LHCN-M2 (cell line): Measurements from ENCODE around the gene MAPKAPK3. TPM values are rescaled to one million over a fixed set of nuclear protein-coding genes. Genes with fewer than 3 reads are reported as not detected.
"Not testable (repeated sequence)": the region's sequence is repeated elsewhere in the genome, so short reads cannot be mapped to it uniquely, and the experiment has no call there.

Experiments used
- DNase-seq: peaks from one replicate; pipeline ENCODE4 v3.0.0-alpha.2; 2012; ENCODE audit warnings: low read depth
- total RNA-seq: library from RNA; depleted of rRNA; stranded (reverse); fragments of >200 nt; gene quantifications from 2 replicates; pipeline ENCODE4 v1.2.3, GENCODE V29; 2014

The MAPKAPK3 gene
- total RNA-seq, 1 experiment from 2014 or later, result 103 TPM

GRCh38 chr3:50655009-50655830, 38.3 kb downstream of the MAPKAPK3 start:
- peak; percentile 55 for DNase-seq

DNA sequence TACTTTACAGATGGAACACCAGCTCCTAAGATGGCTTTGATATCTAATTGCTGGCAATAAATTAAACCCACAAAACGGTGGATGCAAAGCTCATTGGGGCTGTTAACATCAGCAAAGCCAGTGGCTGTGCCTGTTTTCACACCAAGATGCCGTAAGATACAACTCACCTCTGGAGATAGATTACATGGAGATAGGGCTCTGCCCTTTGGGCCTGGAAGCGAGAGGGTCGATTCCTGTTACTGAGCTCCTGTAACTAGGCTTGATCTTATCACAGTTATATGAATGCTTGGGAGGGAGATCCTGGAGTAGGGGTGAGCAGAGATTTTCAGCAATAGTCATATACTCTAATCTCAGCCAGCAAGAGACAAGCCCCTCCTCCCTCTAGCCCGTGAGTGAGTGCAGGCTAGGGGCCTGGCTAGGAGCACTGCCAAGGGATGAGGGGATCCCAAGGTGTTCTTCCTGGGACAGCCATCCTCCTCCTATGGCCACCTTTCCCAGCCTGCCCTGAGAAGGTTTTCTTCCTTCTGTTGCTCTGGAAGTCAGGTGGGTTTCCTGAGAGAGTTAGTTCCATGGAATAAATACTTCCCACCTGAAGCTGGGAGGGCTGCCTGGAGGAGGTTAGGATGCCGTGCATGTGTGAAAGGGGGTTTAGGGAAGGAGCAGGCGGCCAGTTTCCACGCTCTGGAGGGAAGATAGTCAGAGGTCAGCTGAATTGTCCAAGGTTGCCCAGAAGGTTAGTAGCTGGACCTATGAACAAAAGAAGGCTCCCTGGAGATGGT, 39.7 kb downstream of the MAPKAPK3 start:
- DNase-seq, result no peak

DNA sequence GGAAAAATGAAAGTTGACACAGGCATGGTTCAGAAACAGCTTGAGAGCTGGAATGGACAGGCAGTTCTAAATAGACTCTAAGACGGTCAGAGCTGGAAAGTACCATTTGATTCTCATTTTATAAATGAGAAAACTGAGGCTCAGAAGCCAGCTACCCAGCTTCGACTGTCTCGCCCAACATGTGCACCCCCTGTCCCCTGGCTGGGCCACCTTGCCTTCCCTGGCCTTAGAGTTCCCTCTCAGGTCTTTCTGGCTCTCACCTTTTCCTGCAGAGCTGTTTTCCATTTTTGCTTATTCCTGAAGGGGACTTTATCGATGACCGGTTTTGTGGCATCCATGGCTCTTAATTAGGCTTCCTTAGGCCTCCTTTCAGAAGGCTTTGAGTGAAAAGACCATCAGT, 40.5 kb downstream of the MAPKAPK3 start:
- DNase-seq, result no peak

DNA sequence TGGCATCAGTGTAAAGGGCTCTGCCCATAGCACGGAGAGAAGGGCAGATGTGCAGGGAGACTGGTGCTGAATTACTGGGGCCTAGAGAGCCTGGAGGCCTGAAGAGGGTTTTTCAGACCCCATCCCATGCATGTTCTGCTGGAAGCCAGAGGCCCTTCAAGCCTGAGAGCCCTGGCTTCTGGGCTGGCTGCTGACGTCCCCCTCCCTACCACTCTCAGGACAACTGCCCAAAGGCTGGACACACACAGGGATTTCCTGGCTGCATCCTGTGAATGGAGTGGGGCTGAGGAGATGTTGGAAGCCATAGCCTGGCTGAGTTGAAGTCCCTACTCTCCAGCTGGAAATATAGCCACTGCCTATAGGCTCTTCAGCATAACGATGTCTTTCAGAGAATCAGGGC, 40.9 kb downstream of the MAPKAPK3 start:
- DNase-seq, result no peak

- peak; percentile 19 for DNase-seq
These were observed 41.5 kb downstream of the MAPKAPK3 start for GRCh38 chr3:50658416-50658815.

DNA sequence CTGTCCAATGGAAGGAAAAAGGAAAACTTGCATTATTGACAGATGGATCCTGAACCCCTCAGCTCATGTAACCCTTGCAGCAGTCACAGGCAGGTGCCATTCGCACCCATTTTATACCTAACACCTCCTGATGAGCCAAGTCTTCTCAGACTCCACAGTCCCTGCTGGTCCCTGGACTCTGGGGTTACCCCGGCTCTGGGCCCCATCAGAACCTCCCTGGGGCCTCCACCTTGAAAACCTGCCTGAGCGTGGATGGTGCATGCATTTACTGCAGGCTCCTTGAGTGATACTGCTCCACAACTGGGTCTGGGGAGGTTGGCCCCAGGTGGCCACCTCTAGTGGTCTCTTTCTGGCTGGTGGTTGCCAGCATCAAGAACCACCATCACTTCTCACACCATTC, 41.9 kb downstream of the MAPKAPK3 start:
- no peak for DNase-seq

DNA sequence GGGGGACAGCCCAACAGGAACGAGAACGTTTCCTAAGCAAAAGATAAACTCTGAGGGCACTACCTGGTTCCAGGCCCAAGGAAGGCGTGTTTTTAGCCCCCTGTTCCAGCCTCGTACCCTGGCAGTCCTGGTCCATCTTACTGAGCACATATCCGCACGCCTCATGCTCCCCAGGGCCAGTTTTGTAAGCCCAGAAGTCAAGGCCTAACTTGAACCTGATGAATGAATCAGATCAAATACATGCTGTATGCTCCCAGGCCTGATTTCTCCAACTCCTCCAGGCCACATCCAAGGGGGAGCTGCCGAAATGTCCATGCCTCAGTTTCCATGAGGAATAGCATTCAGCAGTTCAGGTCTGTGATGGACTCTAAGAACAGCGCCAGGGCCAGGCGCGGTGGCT, 43.4 kb downstream of the MAPKAPK3 start:
- no peak for DNase-seq

DNA sequence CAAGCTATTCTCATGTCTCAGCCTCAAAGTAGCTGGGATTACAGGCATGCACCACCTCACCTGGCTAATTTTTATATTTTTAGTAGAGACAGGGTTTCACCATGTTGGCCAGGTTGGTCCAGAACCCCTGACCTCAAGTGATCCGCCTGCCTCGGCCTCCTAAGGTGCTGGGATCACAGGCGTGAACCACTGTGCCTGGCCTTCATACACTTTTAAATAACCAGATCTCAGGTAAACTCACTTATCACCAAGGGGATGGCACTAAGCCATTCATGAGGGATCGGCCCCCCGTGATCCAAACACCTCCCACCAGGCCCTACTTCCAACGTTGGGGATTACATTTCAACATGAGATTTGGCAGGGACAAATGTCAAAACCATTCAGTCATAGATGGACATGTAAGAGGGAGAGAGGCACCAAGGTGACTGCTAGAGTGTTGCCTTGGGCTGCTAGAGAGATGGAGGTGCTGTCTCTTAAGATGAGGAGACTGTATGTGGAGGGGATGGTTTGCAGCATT, 44.4 kb downstream of the MAPKAPK3 start:
- no peak for DNase-seq

DNA sequence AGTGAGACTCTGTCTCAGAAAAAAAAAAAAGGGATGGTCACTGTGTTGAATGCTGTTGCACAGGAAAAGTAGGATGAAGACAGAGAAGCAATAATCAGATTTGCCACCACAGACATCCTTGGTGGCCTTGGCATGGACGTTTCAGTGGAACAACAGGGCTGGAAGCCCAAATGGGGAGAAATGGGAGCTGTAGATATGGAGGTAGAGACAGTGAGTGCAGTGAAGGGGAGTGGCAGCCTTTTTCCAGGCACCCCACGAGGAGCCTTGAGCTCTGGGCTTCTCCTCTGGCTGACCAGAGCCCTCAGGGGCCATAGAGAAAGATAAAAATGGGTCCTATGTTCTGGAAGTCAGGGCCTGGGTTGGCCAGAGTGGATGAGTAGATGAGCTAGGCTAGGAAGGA, 45.5 kb downstream of the MAPKAPK3 start:
- no peak for DNase-seq

DNA sequence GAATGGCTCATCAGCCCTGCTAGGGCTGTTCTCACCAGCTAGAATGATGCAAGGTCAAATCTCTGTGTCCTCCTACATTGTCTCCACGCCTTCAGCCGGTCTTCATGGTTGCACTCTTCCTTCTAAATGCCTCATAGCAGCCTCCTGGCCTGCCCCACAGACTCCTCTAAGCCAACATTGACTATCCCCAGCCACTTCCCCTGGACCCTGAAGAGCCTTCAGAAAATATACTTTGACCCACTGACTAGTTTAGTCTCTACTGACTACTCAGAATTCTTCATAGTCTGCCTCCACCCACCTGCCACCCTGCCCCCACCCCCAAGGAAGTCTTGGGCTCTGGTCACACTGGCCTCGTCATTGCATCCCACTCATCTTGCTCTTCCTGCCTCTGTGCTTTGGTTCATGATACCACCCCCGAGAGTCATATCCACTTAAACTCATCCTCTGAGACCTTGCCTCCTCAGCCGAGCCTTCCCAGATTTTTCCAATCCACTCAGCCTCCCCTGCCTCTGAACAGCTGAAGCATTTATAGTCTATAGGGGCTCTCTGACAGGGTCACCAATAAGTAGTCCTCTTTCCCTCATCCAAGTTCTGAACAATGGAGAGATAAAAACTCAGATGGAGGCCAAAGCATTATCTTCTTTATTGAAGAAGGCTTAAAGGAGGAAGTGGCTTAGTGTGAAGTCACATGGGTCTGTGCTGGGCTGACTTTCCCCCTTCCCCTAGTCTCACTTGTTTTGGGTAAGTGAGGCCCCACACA, 48.3 kb downstream of the MAPKAPK3 start:
- no peak for DNase-seq

DNA sequence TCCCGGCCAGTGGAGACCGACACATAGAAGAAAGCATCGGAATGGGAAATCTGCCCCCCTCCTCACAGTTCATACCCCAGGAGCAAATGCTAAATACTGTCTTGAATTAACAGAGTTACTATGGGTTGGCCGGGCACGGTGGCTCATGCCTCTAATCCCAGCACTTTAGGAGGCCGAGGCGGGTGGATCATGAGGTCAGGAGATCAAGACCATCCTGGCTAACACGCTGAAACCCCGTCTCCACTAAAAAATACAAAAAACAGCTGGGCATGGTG, 48.8 kb downstream of the MAPKAPK3 start:
- DNase-seq, result not testable (repeated sequence)

- DNase-seq, result no peak
These were observed 49.9 kb downstream of the MAPKAPK3 start for GRCh38 chr3:50666837-50667236.

DNA sequence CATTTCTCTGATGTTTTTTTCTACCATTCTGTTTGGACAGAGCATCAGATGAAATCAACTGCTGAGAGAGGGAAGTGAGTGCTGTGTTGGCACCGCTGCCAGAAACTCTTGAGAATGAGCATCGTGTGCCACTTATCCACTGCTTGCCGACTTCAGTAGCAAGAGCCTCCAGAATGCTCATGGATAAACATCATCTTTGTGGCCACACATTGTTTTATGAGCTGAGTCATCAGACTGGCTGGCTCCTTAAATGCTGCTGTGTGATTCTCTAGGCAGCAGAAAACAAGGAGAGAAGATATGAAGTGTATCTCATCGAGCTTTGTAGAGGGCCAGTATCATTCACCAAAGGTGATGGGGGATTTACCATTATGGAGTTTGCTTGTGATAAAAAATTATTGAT, 54.4 kb downstream of the MAPKAPK3 start:
- DNase-seq, result peak; percentile 94

GRCh38 chr3:50672656-50673055, 55.7 kb downstream of the MAPKAPK3 start:
- DNase-seq, result no peak

DNA sequence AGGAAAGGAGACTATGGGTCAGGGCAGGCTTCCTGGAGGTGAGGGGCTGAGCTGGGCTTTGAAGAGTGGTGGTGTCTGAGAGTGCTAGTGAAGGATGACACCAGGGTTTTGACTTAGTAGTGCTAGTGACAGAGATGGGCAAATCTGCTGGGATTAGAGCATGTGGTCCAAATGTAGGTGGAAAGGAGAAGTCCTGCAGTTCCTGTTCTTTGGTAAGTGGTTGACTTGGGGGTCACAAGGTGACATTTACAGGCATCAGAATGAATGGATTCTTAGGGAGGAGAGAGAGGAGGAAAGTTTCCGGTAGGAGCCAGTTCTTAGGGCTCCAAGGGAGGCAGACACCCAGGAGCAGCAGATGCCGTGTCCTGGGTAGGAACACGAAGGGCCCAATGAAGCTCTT, 57.0 kb downstream of the MAPKAPK3 start:
- no peak for DNase-seq

DNA sequence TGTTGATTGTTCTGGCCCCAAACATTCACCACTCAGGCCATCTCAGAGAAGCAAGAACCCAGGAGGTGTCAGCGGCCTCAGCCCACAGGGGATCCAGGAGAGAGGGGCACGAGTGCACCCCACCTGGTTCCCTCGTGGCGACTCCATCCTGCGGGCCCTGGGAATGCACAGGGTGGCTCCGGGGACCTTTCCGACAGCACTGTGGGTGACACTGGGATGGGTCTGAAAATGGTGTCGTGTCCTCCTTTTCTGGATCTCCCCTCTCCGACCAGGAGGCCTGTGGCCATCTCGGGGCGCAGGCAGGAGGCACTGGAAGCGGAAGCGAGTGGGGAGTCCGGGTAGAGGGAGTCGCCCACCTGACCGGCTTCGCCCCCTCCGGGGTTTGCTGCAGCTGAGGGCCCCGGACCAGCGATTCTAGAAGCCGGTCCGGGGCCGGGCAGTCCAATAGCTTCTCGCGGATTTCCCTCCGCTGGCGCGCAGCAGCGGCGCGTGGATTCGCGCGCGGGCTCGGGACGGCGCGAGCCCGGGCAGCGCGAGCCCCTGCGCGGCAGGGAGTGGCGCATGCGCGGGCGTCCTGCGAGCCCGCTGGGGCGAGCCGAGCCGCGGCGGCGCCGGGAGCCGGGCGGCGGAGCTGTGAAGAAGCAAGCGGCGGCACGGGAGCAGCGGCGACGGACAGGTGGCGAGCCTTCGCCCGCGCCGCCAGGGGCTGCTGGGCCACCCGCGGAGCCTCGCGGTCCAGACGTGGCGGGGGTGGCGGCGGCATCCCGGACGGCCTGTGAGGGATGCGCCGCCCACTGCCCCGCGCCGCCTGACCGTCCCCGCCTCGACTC, 57.6 kb downstream of the MAPKAPK3 start, which contains the start of gene DOCK3:
Gene DOCK3, plus strand, starts transcription at position 579 of the 830 bp plus-strand sequence. CDS start 337 bp downstream, outside the sequence.
- DNase-seq, result peak; percentile 29

- DNase-seq, result no peak
These were observed 58.5 kb downstream of the MAPKAPK3 start for GRCh38 chr3:50675179-50676030.

GRCh38 chr3:50676031-50676705, 59.2 kb downstream of the MAPKAPK3 start:
- DNase-seq, result no peak

DNA sequence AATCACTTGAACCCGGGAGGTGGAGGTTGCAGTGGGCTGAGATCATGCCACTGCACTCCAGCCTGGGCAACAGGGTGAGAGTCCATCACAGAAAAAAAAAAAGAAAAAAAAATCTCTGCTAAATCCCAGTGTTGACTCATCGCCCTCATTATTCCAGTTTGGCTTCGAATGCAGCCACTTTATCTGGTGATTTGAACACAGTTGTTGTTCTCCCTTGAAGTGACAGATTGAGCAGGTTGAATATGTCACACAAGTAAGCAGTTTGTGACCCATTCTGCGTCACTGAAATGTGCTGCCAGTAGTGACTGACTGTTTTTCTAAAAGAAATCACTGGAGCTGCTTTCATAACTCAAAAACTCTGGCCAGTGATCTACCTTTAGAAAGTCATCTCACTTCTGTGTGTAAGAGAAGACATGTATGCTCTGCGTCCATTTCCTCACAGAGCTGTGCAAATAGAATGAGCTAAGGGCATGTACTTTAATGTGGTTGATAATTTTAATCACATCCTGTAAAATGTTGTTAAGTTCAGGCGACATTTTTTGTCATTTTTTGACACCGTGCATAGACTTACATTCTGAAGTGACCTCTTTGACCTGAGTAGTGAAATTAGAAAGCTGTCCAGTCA, 70.3 kb downstream of the MAPKAPK3 start:
- DNase-seq, result peak; percentile 20
